Stimulated activated CD4-positive, alpha-beta T cell treated with anti-CD3 and anti-CD28 coated beads, TNF-alpha, amount 100 ng/mL, for 1 hour (primary cell): ENCODE results near the gene INSYN2B.

Source experiments
- DNase-seq, 3 donors: peaks; one replicate each; pipeline ENCODE4 v3.0.0-alpha.2; 2020; ENCODE audit warnings: low read depth in 3 of 3, low spot score in 1 of 3

INSYN2B gene

DNA sequence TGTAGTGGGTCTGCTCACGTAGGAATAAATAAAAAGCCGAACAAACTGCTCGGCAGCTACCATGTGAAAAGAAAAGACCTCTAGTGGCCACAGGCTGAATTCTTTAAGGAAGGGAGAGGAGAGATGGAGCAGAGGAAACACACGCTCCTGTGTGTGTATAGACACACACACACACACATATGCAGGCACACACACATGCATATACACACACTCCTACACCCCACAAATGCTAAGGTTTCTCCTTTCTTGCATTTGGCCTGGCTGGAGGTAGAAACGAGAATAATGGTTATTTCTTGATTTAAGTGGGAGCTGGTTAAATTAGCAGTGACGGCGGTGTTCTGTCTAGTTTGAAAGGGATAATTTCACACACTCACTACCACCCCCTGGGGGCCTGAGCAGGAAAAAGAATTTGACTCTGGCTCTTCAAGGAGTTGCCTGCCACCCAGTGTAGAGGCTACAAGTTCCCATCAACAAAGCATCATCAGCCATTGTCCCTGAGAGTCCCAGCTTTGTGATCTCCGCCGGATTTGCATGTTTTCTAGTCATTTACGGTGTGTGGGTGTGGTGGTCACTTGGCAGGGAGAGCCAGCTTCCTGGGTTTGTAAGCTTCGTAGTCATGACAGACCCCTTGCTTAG lies at the start of gene INSYN2B:
Gene INSYN2B (minus strand): TSS at position 78 of the 636 bp plus-strand sequence. CDS start 96,597 bp downstream, outside the sequence.
- no peak for DNase-seq

DNA sequence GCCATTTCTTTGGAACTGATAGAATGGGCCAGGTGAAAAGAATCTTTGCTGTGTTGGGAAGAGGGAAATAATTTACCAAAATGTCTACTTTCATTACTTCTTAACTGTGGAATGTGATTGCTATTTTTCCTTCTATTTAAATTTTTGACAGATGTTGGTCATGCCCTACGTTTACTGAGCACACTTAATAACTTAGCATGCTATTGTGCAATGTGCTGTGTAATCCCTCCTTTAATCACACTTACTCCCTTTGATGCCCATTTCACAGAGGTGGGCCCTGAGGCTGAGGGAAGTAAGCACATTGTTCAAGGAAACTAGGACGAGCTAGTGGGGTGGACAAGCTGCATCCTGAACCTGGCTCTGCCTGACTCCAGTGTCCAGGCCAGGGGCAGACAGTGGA lies 47.8 kb upstream of the INSYN2B start:
- no peak for DNase-seq

DNA sequence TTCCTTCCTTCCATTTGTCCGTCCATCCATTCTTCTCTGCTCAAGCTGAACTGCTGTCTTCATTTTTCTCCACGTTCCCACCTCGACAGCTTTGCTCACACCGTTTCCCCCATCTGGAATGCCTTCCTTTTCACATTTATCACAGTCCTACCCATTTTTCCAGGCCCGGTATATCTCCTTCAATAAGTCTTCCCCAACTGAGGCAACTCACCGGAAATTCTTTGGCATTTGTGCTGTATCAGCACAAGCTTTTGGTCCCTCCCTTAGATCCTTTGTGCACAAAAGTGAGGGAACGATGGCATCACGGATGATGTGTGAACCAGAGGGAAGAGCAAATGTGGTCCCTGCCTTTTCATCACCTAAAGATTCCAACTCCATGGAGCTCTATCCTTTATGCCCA lies 45.6 kb upstream of the INSYN2B start:
- DNase-seq: no peak

DNA sequence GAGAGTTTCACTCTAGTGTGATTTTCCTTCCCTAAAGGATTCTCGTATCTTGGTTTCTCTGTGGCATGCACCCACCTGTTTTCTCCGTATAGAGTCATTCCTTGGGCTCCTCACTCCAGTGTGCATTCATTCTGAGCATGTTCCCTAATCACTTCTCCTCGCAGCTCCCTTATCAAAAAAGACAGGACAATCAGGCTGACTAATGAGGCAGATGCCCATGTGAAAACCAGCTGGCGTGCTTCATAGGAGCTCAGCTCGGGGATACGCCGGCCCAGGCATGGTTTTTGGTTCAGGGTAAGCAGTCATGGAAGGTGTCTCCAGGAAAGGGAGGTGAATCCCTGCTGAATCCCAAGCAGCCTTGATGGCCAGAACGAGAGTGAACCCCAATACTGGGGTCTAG lies 41.2 kb upstream of the INSYN2B start:
- no peak for DNase-seq

DNA sequence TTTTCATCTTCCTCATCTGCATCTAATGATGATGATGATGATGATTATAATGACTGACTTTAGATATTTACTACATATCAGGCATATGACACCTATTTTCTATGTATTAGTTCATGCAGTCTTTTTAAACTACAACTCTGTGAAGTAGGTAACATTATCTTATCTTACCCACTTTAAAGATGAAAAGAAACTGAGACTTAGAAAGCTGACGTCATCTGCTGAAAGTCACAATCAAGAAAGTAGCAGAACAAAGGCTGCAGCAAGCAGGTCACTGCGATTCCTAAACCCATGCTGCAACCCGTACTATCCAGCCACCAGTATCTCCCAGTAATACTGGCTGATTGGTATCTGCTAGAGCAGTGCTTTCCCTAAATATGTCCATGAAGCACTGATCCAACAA lies 40.1 kb upstream of the INSYN2B start:
- no peak for DNase-seq

DNA sequence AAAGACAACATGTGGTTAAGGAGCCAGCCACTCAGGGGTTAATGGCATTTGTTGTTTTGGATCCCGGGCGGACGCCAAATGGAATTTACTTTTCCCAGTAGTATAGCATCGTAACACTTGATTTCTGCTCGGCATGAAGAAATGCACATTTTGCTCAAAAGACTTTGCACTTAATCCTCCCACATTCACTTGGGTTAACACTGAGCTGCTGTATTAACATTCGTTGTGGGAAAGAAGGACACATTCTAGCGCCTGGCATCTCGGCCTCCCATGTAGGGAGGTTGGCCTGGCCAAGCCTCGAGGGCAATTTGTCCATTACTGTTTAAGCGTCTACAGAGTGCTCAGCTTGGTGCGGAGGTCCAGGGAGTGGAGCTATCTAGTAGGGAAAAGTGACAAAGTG lies 32.3 kb upstream of the INSYN2B start:
- DNase-seq: no peak

DNA sequence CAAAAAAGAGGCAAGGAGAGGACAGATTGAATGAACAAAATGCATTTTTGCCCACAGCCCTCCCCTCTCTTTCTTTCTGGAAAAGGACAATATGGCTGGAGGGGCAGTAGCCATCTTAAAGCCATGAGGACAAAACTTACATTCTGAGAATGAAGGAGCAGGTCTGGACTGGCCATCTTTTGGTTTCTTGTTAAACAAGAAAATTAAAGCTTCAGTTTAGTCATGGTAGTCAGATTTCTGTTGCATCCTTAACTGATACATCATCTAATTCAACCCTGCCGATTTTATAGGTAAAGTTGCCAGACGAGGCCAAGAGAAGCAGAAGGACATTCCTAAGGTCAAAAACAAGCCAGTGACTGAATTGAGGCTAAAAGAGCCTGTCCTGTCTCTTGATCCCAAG lies 31.5 kb upstream of the INSYN2B start:
- DNase-seq: no peak

DNA sequence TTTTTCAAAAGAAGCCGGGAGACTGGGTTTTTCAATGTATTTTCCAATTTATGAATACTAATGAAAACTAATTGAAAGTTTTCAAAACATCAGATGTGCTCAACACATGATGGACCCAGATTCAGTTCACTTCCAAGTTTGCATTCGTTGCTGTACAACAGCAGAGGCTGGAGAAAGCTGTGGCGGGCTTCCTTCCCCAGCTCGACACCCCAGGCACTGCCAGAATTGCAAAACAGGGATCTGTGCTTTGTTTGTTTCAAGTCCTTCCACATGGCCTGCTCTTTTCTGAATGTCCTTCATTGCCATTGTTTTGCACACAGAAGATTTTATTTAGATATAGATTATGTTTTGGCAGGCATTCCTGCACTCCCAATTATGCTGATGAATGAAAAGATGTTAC lies 30.3 kb upstream of the INSYN2B start:
- DNase-seq: no peak

DNA sequence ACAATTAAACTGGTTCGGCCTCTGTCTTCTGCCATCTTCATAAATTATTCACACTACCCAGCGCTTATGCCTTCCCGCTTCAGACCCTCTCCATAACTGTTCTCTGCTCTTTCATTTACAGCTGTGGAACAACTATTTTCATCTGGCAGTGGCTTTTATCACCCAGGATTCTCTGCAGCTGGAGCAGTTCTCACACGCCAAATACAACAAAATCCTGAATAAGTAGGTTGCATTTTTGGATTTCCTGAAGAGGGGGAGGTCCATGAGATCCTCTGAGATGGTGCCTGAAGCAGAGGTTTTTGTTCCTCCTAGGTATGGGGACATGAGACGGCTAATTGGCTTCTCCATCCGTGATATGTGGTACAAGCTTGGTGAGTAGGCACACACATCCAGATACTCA lies 28.1 kb upstream of the INSYN2B start:
- no peak for DNase-seq

DNA sequence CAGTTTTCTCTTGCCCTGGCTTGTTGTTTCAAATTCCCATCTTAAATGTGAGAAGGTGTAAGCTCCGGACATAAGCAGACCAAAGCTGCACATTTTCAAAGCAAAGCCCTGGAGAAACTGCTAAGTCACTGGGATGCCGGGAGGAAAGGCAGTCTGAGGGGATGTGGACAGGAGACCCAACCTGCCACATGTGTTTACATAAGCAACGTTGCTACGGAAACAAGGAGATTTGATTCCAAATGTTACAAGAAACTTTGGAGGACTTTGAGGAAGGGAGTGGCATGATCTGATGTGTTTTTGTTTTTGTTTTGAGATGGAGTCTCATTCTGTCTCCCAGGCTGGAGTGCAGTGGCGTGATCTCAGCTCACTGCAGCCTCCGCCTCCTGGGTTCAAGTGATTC lies 25.7 kb upstream of the INSYN2B start:
- DNase-seq: no peak

DNA sequence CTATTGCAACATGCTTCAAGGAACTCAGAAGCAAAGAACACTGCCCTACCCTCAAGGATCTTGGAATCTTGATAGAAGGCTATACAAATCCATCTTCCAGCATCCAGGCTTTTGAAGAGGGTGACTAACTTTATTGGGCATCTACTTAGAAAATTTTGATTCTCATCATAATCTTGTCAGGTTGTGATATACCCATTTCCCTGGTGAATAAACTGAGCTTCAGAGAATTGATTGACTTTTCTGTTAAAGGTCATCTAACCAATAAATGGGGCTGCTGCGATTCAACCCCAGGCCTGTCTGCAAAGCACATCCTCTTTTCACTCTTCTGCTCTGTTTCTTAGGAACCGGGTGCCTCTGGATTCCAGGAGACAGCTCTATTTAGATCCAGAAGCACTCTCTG lies 19.9 kb upstream of the INSYN2B start:
- DNase-seq: no peak

DNA sequence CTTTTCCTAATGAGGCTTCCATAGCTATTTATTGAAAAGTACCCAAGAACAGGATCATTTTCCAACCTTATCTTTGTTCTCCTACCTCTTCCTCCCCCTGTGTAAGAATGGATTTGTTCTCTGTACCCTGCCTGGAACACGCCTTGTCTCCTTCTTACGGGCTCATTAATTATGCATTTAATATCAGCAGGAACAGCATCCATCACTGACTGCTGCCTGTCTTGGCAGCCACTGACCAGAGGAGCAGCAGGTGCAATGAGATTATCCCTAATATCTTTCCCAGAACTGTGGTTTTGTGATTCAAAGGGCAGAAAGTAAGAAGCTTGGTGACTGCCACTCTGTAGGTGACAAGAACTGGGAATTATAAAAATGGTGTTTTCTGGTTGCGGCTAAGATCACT lies 19.3 kb upstream of the INSYN2B start:
- DNase-seq: no peak

DNA sequence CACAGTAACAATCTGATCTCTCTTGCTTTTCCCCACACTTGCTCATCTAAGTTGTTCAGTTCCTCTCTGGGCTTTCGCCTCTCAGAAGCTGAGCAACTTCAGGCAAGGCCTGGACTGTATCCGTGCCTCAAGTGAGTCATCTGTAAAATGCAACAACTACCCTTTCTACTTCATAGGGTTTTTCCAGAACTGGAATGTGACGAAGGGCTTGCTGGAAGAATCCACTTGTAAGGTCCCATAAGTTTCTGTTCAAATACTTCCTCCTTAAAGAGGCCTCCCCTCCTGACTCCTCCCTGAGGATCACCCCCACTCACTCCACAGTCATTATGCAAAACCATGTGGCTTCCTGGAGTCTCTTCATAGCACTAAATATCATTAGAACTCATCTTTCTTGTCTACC lies 17.5 kb upstream of the INSYN2B start:
- DNase-seq: no peak

DNA sequence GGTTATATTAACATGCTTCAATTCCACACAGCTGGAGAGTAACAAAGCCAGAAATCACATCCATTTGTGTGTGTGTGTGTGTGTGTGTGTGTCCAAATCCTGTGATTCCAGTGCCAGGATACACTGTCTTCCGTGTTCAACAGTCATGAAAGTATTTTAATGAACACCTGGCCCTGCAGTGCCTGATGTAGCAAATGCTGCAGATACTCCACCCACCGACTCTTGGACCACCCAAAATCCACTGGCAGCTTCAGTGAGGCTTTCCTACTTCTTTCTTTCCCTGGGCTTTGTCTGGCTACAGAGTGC lies 13.1 kb upstream of the INSYN2B start:
- DNase-seq: no peak

DNA sequence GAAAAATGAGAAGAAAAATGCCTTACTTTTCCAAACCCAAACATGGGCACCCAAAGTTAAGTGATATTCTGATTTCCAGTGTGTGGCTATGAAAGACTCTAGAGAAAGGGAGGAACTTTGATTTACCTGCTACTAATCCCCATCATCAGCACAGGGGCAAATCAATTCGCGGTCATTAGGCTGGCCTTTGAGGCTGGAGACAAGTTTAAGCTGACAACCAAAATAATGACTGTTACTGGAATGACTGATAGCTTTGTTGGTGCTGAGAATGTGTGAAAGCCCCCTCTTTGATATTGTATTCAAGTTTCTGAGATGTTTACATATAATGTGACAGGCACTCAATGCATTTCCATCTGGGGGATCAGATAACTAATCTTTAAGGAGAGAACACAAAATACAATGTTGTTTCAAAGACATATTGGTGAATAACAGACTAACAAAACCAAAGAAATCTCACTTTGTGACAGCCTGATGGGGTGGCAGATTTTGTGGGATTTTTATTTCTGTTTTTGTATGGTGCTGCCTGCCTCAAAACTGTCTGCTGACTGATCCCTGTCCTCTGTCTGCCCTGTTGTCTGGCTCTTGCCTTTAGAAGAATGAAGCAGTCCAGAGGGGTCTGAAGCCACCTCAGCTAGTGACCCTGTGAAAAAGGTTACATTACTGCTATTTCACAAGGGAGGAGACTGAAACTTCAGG lies 12.6 kb upstream of the INSYN2B start:
- DNase-seq: no peak

DNA sequence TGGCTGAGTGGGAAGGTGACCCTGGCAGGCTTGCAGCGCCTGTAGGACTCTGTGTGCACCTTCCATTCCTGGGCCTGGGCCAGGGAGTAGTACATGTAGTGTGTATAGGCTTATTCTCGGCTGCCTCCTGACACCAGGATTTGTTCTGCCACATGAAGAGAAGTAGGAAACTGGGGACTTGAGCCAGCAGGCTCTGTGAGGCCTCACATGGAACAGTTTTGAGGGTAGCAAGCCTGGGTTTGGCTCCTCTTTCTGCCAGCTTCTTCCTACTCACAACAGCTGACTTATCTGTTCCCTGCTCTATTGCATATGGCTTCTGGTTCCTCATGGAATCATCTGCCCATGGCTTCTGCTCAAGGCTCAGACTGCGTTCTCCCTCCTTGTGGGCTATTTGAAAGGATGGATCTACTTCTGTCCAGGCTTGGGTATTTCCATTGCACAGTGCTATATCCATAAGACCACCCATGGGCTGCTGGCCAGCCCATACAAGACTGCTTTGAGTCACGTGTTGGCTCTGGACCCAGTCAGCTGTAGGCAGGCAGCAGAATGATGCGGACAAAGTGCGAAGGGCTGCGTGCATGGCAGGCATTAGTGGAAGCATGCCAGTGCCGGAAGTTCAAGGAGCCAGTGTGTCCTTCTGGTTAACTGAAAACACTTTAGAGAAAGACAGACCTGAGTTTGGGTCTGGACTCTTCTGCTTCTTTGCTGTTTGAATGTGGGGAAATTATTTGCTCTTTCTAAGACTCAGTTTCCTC lies 11.0 kb upstream of the INSYN2B start:
- DNase-seq: no peak

DNA sequence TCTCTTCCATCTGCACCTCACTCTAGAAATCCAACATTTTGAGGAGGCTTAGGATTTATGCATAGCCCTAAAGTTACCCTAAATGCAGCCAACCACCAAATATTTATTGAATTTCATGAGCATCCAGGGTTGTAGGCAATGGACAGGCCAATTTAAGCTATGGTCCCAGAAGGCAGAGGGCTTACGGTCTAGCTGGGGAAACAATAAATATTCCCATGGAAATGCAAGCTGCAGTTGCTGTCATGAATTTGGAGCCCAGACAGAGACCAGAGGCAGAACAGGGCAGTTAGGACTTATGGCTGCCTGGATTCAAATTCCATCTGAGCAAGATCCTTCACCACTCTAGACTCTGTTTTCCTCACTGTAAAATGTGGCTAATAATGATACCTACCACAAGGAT lies 9.1 kb upstream of the INSYN2B start:
- DNase-seq: no peak

DNA sequence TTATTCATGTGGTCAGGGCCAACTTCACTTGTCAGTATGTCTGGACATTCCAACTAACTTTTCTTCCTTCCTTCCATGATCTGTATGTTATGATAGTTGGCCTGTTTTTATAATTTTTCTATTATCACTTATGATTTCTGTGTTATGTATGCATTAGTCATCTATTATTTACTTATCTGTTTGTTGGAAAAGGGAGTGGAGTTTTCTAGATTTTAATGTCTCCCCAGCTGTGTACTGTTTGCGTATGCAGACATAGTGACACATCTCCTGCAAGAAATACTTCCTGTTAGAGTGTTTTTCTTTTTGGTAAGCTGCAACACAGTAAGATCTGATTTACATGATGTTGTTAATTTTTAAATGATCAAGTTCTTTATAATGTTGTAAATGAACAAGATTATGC lies 8.7 kb upstream of the INSYN2B start:
- no peak for DNase-seq

DNA sequence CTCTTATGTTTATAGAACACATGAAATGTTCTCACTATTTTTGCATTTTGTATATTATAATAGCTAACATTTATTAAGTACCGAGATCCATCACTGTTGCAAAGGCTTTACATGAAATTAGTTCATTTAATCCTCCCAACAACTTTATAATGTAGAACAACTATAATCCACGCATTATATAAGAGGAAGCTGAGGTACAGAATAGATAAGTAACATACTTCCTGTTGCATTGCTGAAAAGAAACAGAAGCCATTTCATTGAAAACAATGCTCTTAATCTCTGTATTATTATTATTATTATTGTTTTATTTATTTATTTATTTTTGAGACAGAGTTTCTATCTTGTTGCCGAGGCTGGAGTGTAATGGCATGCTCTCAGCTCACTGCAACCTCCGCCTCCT lies 7.9 kb upstream of the INSYN2B start:
- DNase-seq: no peak

DNA sequence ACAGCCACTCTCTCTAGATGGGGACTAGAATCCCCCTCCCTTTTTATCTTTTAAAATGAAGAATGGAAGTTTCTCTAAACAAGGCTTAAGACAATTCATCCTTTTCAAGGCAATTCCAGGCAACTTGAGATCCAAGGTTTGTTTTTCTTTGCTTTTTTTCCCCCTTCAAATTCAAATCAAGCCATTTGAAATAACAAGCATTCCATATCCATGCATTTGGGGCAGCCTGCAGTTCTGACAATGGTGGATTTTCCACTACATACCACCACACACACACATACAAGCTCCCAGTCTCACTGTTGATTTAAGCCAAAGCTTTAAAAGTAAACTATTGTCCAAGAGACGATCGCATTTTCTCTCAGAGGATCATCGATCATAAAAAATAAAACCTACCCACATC lies 424 bp downstream of the INSYN2B start:
- no peak for DNase-seq

DNA sequence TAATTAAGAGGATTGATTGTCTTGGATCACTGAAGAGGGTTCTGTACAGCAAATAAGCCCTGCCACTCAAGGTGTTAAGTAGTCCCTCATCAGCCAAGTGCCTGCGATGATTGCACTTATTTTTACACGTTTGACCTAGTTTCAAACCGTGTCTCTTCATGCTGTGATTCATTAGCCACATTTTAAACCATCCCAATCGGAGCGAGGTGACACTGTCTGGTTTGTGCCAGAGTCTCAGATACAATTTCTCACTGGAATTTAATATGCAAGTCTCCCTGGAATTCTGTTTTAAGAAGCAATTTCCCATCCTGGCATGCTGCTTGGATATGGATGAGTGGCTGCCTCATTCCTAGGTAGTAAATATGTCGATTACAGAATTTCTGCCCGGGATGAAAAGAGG lies 1.6 kb downstream of the INSYN2B start:
- DNase-seq: no peak

DNA sequence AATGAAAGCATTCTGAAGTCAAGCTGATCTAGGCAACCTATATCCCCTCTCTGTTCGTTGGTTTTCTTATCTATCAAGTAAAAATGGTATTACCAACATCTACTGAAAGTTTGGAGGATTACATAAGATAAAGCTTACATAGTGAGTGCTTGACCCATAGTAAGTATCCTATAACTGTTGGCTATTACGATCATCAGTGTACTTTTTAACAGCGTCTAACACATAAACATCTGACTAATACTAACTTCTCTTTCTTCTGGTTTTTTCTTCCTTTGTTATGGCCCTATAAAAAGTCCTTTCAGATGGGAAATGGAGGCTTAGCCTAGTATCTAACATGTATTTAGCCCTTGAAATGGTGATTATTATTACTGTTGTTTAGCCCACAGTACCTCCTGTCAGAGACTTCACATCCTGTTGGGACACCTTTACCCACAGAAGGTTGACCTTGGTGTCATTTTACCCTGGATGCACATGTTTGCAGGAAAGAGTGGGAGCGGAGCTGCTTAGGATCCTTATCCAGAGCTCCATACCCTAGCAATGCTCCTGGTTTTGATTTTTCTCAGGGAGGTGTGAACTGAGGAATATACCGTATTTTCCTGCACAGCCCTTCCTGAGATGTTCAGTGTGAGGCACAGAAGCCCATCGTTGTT lies 6.0 kb downstream of the INSYN2B start:
- no peak for DNase-seq
